Fibroblast of the aortic adventitia (primary cell): ENCODE data around the gene CPA4. TPM values are rescaled to one million over a fixed set of nuclear protein-coding genes. Genes with fewer than 3 reads are reported as not detected.
"Not testable (repeated sequence)": the region's sequence is repeated elsewhere in the genome, so short reads cannot be mapped to it uniquely, and the experiment has no call there.

Experiments
- DNase-seq: peaks from one replicate; pipeline ENCODE4 v3.0.0-alpha.2; 2010; ENCODE audit warnings: low read depth
- H3K4me3 ChIP-seq: 2 replicates; pipeline ENCODE4 v1.5.1; 2011; ENCODE audit warnings: low read depth, mild to moderate bottlenecking, control low read depth, low read length, moderate library complexity
- total RNA-seq: library from RNA; depleted of rRNA; stranded (reverse); fragments of >200 nt; gene quantifications from 2 replicates; pipeline ENCODE4 v1.2.3, GENCODE V29; 2012; ENCODE audit warnings: low replicate concordance
- TF ChIP-seq, protein P1 (sequence below): IDR thresholded peaks from 2 replicates; pipeline ENCODE4 v1.5.1; 2011; ENCODE audit warnings: mild to moderate bottlenecking, low read length, control low read depth, inconsistent platforms; ENCODE audit not compliant: insufficient read depth

CPA4 gene
- total RNA-seq, 1 donor, result 7.7 TPM

DNA sequence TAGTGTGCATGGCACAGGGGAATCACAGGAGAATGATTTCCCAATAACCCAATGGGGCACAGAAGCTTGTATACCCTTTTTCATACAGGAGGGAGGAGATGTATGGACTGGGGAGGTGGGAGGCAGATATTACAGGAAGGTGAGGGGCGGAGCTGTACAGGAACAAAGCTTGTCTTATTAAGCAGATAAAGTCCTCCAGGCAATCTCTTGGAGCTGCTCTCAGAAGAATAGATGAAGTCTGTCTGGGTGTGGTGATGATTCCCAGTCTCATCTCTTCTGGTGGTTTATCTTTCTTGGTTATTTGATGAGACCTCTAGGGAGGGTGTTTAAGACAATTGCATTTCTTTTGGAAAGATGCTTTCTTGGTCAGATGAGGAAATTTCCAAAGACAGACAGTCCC is 26.6 kb downstream of the CPA4 start:
- no peak overlapping the region for H3K4me3 ChIP-seq
- TF ChIP-seq, protein P1, sequence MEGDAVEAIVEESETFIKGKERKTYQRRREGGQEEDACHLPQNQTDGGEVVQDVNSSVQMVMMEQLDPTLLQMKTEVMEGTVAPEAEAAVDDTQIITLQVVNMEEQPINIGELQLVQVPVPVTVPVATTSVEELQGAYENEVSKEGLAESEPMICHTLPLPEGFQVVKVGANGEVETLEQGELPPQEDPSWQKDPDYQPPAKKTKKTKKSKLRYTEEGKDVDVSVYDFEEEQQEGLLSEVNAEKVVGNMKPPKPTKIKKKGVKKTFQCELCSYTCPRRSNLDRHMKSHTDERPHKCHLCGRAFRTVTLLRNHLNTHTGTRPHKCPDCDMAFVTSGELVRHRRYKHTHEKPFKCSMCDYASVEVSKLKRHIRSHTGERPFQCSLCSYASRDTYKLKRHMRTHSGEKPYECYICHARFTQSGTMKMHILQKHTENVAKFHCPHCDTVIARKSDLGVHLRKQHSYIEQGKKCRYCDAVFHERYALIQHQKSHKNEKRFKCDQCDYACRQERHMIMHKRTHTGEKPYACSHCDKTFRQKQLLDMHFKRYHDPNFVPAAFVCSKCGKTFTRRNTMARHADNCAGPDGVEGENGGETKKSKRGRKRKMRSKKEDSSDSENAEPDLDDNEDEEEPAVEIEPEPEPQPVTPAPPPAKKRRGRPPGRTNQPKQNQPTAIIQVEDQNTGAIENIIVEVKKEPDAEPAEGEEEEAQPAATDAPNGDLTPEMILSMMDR, result no peak
- DNase-seq, result no peak

DNA sequence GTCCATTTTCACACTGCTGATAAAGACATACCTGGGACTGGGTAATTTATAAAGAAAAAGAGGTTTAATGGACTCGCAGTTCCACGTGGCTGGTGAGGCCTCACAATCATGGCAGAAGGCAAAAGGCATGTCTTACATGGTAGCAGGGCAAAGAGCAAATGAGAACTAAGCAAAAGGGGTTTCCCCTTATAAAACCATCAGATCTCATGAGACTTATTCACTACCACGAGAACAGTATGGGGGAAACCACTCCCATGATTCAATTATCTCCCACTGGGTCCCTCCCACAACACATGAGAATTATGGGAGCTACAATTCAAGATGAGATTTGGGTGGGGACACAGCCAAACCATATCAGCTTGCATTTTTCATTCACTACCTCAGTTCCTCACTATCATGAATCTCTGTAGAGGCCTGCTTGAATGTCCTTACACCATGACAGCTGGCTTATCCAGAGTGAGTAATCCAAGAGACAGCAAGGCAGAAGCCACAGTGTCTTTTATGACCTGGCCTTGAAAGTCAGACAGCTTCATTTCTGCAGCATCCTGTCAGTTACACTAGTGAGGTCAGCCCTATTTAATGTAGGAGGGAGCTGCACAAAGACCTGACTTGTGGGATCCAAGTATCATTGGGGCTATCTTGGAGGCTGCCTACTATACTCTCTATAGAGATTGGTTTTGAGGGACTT is 28.7 kb downstream of the CPA4 start:
- not testable (repeated sequence) for H3K4me3 ChIP-seq, DNase-seq

GRCh38 chr7:130322615-130323014 is 29.7 kb downstream of the CPA4 start:
- TF ChIP-seq, protein P1, result no peak
- no peak overlapping the region for H3K4me3 ChIP-seq
- DNase-seq, result no peak

- TF ChIP-seq, protein P1, result no peak
- DNase-seq, result no peak
- H3K4me3 ChIP-seq, result no peak overlapping the region
These were observed 31.5 kb downstream of the CPA4 start for GRCh38 chr7:130324306-130324943.

- no peak for DNase-seq
- TF ChIP-seq, protein P1, result no peak
- no peak overlapping the region for H3K4me3 ChIP-seq
These were observed 36.7 kb downstream of the CPA4 start for GRCh38 chr7:130329681-130330080.

DNA sequence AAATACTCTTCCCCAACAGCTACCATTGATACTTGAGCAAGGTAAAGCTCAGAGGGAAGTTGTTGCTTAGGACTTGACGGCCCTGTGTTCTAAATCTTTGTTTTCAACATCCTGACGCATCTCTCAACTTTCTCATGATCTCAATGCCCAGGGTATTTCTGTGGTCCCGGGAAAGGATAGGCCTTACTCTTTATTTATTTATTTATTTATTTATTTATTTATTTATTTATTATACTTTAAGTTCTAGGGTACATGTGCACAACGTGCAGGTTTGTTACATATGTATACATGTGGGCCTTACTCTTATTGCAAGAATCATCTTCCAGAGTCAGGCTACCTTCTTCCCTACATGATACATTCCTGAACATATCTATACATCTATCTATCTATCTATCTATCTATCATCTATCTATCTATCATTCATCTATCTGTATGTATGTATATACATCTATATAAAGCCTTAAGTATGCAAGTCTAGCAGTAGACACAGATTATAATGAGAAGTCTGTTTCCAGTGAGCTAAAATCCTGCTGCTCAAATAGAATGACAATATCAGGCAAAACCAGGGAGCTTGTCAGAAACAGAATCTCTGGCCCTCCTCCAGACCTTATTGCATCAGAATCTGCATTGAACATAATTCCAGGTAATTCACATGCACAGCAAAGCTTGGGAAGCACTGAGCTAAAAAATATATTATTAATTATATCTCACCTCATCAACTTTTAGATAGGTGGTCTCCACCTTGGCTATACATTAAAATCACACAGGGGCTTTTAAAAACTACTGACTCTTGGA is 39.5 kb downstream of the CPA4 start:
- no peak overlapping the region for H3K4me3 ChIP-seq
- TF ChIP-seq, protein P1, result no peak
- no peak for DNase-seq

- TF ChIP-seq, protein P1, result no peak
- H3K4me3 ChIP-seq, result no peak overlapping the region
- DNase-seq, result no peak
These were observed 40.9 kb downstream of the CPA4 start for GRCh38 chr7:130333832-130334231.
